ENCODE data around the gene HES7.

- no peak for TF ChIP-seq CTCF (IDR thresholded peaks at IDR 0.05)
- no peak for TF ChIP-seq POLR2A (IDR thresholded peaks at IDR 0.05)
These were observed 1.4 kb downstream of the HES7 start for GRCh38 chr17:8122422-8122923.

Data from lower leg skin (tissue), 3 donors.